ENCODE data around the gene FAM120B. TPM values are rescaled to one million over a fixed set of nuclear protein-coding genes. Genes with fewer than 3 reads are reported as not detected.

Gene FAM120B
- polyA plus RNA-seq, 4 donors = 33.4 to 40.2 (median 38.0) TPM

DNA sequence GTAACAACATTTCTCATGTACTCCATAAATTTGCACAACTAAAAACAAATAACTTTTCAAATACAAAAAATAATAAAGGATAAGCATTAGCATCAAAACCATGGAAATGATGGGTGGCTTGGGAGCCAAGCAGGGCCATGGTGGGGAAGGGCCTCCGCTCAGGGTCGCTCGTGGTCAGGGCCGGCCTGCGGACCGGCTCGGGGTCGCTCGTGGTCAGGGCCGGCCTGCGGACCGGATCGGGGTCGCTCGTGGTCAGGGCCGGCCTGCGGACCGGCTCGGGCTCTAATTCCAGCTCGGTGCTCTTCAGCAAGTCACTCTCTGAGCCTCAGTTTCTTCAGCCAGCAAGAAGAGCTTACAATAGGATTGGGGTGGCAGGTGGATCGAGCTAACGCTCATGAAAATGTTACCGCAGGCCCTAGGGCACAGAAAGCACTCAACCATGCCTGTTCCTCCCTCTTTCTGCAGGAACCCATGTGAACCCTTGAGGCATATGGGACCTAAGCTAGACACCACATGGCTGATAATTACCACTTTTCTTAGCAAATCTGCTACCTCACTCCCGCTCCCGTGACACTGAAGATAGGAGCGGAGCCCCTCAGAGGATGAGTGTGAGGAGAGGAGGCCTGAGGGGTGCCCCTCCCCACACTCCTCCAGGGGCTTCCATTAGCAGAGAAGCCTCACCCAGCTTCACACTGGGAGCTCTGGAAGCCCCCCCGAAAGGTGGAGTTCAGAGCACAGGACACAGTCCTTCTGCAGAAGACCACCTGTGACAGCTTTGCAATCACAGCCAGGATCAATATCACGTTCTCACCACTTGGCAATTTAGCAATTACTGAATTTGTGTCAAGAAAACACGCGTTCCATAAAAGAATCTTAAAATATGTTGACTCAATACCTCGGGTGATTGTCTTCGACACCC is 143.5 kb downstream of the FAM120B start:
- no peak for DNase-seq (ENCODE audit: low read depth in 4 of 4, low spot score in 2 of 4)

DNA sequence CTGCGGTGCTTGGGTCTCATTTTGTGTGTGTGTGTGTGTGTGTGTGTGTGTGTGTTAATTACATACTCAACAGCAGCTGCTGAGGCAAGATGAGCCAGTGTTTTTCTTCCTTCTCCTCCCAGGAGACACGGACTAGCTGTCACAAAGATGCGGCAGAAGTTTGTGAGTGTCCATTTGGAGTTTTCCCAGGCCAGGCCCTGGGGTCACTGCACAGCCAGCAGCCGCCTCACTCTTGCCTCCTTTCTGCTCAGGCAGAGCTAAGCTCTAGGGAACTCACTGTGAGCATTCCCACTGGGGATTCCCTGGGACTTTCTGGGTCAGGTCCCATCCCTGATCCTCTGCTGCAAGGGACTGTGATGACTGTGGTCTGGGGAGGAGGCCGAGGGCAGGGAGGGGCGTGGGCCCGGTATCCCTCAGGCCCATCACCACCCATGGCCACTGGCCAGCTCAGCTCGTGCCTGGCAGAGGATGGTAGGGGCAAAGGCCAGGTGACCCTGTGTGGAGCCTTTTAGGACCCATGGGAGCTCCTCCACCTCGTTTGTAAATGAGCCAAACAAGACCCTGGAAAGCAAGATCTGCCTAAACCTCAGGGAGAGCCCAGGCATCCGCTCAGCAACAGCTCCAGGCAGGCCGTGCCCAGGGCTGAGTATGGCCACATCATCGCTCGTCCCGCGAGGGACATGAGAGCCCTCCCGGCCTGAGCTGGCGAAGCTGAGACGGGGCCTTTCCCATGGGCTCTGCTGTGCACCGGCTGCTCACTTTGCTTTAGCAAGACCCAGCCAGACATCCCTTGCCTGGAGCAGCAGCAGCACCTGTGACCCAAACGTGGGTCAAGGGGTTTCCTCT is 144.6 kb downstream of the FAM120B start:
- DNase-seq (ENCODE audit: low read depth in 4 of 4, low spot score in 2 of 4) = no peak

DNA sequence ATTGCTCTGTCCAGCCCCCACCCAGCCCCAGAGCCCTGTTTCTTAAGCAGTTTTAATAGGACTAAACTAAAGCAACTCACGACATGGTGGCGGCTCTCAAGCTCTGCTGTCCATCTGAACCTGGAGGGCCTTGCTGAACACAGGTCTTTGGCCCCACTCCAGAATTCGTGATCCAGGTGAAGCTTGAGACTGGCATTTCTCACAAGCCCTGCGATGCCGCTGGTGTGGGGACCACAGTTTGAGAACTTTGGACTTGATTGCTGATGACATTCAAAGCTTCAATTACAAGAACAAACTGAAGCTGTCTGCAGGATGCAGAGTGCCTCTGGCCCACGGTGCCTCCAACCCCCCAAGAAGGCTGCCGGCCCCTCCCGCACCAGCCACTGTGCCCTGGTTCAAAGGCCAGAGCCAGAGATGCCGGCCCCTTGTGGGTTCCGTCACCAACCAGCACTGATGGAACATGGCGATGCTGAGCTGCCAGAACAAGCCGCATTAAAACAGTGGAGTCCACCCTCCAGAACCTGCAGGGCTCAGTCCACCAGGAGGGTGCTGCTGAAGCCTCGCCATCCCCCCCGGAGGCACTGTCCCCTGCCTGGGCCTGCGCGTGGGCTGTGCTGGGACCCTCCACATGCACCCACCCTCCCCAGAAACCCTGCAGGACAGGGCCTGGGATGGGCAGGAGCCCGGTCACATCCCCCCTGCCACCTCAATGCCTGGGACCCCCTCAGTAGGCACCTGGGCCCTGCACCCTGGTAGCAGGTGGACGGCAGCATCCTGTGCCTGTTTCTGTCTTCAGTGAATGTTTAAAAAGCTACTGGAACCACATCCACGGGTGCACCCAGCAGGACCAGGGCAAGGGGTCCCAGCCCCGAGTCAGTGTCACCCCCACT is 145.4 kb downstream of the FAM120B start:
- no peak for DNase-seq (ENCODE audit: low read depth in 4 of 4, low spot score in 2 of 4)

DNA sequence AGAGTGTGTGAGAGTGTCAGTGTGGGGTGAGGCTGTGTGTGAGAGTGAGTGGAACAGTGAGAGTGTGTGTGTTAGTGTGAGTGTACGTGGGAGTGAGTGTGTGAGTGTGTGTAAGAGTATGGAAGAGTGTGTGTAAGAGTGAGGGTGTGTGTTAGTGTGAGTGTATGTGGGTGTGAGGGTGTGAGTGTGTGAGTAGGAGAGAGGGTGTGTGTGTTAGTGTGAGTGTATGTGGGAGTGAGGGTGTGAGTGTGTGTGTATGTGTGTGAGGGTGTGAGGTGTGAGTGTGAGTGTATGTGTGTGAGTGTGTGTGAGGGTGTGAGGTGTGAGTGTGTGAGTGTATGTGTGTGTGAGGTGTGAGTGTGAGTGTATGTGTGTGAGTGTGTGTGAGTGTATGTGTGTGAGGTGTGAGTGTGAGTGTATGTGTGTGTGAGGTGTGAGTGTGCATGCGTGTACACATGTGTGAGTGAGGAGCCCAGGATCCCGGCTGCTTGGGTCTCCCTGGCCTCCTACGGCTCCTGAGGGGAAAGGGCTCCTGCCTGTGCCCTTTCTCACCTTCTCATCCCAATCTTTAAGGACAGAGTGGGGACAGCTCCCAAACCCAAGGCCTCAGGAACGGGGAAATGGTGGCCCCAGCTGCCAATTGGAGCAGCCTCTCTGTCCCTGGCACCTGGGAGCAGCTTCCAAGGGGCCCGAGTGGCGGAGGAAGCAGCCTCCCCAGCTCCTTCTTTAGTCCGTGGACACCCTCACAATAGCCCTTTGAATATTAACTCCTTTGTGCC is 146.4 kb downstream of the FAM120B start:
- DNase-seq (ENCODE audit: low read depth in 4 of 4, low spot score in 2 of 4) = no peak

DNA sequence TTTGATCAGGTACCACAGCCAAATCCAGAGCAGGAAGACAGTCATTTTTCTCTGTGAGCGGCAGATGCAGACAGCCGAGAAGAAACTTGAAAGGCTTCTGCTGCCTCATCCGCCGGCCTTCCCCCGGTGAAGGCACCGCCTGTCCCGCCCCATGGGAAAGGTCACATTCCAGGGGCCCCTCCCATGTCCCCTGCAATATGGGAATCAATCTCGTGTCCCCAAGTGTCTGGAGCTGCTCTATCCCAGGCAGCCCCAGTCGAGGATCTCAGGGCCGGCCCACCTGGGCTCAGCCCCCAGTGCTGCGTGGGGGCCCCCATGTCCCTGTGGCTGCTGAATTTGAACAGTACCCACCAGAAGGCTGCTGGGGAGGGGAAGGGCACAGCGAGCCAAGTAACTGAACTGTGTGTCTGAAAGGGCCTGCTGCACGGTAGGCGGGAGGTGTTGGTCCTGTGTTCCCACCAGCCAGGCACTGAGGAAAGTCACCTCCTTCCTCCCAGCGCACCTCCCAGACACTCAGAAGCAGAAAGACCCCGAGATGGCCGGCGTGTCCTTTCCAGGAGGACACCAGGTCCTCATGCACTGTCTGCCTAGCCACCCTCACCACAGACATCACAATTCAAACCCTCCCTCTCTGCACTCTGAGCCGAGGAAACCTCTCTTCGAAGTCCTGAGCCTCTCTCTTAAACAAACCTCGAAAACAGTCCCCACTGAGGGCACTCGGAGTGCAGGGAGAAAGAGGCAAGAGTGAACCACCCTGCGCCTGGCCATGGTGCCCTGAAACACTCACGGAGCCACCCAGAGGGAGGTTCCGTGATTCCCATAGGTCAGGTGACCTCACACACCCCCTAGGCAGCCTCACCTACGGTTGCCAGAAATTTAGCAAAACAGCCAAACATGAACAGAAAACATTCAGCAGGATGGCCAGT is 147.3 kb downstream of the FAM120B start:
- DNase-seq (ENCODE audit: low read depth in 4 of 4, low spot score in 2 of 4) = no peak

DNA sequence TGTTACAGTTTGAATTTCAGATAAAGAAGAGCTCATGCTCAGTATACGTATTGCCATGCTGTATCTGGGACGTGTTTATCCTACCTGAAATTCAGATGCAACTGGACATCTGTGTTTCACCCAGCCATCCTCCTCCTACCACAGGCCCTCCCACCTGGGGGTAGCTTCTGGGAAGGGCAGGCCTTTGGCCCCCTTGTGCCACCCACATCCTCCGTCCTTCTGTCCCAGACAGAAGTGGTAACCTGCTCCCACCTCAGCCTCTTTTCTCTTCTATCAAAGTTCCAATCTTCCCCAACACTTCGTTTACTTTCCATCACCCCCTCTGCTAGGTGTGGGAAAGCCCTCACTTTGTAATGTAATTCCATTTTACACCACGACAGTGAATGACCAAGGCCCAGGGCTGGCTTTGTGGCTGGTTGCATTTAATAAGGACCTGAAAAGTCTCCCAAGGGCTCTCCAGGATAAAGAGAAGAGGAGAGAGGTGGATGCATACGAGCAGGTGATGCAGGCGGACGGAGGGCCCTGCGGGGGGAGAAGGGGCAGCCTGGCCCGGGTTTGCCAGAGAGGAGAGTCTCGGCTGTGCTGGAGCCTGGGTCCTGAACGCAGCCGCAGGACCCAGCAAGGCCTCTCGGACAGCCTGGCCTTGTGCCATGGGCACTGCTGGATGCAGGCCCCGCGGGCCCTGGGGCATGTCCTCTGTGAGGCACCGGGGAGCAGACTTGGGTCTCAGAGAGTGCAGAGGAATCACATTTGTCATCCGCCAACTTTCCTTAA is 148.1 kb downstream of the FAM120B start:
- no peak for DNase-seq (ENCODE audit: low read depth in 4 of 4, low spot score in 2 of 4)

DNA sequence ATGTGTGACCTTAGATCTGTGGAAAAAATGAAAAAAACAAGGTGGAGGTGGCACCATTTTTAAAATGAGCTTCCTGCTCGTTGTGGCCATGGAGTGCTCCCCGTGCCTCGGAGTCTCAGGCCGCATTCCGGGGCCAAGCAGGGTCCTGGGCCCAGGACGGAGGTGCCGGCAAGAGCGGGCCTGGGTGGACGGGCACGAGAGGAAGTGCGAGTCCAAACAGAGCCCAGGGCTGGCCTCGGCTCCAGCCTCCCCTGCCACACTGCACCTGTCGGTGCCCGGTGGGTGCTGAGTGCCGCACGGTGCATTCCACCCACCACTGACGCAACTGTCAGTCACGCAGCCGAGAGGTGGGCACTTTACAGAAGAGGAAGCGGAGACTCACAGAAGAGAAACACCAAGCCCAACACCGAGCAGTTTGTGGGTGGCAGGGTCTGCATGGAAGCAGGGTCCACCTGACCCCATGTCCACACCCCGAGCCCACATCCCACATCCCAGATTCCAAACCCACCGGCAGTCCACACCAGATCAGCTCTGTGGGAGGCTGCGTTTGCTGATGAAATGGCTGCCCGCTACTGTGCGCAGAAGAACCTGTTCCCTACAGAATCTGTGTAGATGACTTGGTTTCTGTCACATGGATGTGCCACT is 148.9 kb downstream of the FAM120B start:
- no peak for DNase-seq (ENCODE audit: low read depth in 4 of 4, low spot score in 2 of 4)

DNA sequence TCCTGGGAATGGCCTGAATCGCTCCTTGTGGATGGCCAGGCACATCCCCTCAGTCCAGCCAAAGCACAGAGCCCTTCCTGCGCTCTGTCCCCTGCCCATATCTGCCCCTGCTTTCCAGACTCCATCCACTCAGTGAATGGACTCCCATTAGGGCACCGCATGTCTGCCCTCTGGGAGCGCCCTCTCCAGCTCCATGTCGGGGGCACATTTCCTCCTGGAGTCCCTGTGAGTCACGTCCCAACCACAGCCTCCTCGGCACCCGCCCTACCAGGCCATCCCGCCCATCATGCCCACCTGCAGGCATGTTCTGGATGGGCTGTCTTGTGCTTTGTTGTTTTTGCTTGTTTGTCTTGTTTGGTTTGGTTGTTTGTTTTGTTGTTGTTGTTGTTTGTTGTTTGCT is 149.8 kb downstream of the FAM120B start:
- DNase-seq (ENCODE audit: low read depth in 4 of 4, low spot score in 2 of 4) = no peak

Other genes starting within 250 kb of the FAM120B start
- 10 to 100 TPM in 2 of 4 donors, 1 to 10 TPM in 2; 7.0 to 14.7 (median 11.1) TPM for gene DLL1, start 15.7 kb upstream of the FAM120B start, polyA plus RNA-seq (ENCODE audit: insufficient read length in 4 of 4)
- gene PSMB1, start 246.5 kb downstream of the FAM120B start, polyA plus RNA-seq (ENCODE audit: insufficient read length in 4 of 4) = 100 to 1,000 TPM; 196 to 238 (median 213) TPM
- 10 to 100 TPM; 18.7 to 28.3 (median 24.3) TPM for gene TBP, start 247.6 kb downstream of the FAM120B start, polyA plus RNA-seq (ENCODE audit: insufficient read length in 4 of 4)

Data from left renal cortex interstitium (tissue), 4 donors.